GM12892 (cell line): Measurements from ENCODE around the gene CCR5AS.

Source experiments
- POLR2A ChIP-seq: IDR thresholded peaks from 2 replicates; pipeline ENCODE4 v1.6.1; 2011; ENCODE audit warnings: low read depth, low read length, control low read depth
- POLR2AphosphoS5 ChIP-seq: IDR thresholded peaks from 2 replicates; pipeline ENCODE4 v1.6.1; 2011; ENCODE audit warnings: low read depth, low read length, control low read depth
- TAF1 ChIP-seq: IDR thresholded peaks from 2 replicates; pipeline ENCODE4 v1.6.1; 2011; ENCODE audit warnings: low read depth, mild to moderate bottlenecking, control low read depth, low read length, borderline replicate concordance

DNA sequence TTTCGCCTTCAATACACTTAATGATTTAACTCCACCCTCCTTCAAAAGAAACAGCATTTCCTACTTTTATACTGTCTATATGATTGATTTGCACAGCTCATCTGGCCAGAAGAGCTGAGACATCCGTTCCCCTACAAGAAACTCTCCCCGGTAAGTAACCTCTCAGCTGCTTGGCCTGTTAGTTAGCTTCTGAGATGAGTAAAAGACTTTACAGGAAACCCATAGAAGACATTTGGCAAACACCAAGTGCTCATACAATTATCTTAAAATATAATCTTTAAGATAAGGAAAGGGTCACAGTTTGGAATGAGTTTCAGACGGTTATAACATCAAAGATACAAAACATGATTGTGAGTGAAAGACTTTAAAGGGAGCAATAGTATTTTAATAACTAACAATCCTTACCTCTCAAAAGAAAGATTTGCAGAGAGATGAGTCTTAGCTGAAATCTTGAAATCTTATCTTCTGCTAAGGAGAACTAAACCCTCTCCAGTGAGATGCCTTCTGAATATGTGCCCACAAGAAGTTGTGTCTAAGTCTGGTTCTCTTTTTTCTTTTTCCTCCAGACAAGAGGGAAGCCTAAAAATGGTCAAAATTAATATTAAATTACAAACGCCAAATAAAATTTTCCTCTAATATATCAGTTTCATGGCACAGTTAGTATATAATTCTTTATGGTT, 35.9 kb downstream of the CCR5AS start, which contains the start of gene CCR5:
- TF ChIP-seq POLR2A (no peak), POLR2AphosphoS5 (no peak), TAF1 (no peak)
